ENCODE data around the gene FZR1.

Gene FZR1

DNA sequence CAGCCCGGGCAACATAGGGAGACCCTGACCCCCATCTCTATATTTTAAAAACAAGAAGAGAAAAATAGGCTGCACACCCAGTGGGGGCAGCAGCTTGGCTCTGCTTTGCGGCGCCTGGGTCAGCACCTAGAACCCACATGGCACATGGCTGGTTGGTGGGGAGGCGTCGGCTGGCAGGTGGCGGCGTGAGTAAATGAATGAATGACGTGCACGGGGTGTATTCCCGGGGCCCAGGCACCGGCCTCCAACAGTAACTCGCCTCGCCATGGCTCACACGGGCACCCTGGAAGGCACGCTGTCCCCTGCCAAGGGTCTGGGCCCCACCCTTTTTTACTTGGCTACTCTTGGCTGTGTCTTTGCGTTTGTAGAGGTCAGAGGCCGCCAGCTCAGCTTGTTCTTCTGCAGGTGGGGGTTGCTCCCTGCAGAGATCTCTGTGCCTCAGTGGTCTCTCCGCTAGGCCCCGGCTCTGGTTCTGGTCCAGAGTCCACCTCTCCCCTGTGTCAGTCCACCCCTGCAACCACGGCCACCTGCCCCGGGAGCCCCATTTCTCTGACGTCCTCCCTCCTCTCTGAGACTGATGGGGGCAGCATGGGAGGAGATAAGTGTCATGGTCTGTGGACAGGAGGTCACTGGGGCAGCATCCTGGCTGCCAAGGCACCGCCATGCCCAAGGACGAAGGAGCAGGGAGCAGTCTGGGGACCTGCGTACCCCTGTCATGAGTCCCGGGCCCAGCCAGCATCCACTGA lies 5.6 kb downstream of the FZR1 start:
- peak overlapping the region; percentile 9; the same call in 1 of the 2 replicates for H3K27ac ChIP-seq
- no peak for DNase-seq (ENCODE audit: low spot score)
- ChIA-PET CTCF (no interaction called here), POLR2A (ENCODE audit: low non-redundant PET) (no interaction called here)
- TF ChIP-seq, protein P1, sequence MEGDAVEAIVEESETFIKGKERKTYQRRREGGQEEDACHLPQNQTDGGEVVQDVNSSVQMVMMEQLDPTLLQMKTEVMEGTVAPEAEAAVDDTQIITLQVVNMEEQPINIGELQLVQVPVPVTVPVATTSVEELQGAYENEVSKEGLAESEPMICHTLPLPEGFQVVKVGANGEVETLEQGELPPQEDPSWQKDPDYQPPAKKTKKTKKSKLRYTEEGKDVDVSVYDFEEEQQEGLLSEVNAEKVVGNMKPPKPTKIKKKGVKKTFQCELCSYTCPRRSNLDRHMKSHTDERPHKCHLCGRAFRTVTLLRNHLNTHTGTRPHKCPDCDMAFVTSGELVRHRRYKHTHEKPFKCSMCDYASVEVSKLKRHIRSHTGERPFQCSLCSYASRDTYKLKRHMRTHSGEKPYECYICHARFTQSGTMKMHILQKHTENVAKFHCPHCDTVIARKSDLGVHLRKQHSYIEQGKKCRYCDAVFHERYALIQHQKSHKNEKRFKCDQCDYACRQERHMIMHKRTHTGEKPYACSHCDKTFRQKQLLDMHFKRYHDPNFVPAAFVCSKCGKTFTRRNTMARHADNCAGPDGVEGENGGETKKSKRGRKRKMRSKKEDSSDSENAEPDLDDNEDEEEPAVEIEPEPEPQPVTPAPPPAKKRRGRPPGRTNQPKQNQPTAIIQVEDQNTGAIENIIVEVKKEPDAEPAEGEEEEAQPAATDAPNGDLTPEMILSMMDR (conservative IDR thresholded peaks at IDR 0.05; ENCODE audit: low read depth), result no peak

DNA sequence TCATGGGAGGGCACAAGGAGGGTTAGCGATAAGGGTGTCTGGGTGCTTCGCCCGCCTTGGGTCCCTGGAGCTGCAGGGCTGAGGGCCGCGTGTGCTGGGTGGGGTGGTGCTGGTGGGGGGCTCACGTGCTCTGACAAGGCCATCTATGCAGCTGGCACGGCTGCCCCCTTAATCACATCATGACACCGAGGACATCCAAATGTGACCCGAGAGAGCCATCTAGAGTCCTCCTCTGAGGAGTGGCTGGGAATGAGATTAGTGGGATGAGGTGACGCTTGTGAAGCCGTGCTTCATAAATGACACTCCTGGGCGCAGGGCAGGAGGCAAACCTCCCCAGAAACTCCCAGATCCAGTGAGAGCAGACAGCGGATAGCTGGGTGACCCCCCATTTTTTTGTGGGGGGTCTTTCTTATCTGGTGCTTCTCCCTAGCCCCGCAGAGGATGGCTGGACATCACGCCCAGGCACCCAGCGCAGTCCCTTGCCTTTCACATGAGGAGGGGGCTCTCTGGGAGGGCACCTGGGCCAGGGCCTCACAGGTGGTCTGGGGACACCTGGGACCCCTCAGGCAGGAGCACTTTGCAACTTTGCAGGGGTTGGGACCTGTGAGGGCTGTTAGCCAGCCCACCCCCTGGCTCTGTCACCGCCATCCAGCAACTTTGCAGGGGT lies 6.6 kb downstream of the FZR1 start:
- DNase-seq (ENCODE audit: low spot score), result no peak
- POLR2A ChIA-PET (ENCODE audit: low non-redundant PET), result no interaction called here
- no peak overlapping the region for H3K27ac ChIP-seq
- CTCF ChIA-PET, result no interaction called here
- TF ChIP-seq, protein P1 (conservative IDR thresholded peaks at IDR 0.05; ENCODE audit: low read depth), result no peak

DNA sequence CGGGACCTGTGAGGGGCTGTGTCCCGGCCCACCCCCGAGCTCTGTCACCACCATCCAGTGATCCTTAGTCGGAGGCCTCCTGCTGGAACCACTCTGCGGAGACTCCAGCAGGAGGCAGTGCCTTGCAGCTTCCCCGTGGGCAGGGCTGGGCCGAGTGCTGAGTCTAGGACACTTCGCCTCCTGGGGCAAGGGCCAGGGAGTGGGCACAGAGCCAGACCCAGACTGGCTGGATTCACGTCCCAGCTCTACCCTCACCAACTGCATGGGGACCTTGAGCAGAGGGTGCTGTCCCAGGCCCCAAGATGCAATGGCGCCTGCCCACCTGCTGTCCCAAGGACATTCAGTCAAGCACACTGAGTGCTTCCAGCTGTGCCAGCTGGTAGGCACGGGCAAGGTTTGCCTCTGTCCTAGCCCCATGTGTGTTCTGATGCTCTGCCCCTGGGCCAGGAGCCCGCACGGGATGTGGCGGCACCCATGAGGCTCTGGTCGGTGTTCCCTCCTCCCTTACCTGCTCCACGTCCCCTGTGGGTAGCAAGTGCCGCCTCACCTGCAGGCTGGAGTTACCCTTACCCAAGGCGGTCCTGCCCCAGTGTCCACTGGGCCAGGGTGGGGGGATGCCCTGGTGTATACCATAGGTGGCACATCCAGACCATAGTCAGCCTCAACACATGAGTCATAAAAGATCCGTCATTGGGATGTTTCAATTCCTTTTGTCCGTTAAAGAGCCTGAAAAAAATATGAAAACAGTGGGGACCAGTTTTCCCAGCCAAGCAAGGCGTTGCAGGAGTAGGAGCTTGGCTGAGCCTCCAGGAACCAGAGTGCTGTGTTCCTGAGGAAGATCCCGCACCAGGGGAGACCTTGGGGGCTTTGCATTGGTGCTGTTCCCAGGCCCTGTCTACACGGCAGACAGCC lies 7.4 kb downstream of the FZR1 start:
- TF ChIP-seq, protein P1 (conservative IDR thresholded peaks at IDR 0.05; ENCODE audit: low read depth), result no peak
- CTCF ChIA-PET, result no interaction called here
- H3K27ac ChIP-seq, result 0 out of 2 replicates have a peak overlapping the region, but pooled peaks have one; percentile 3
- DNase-seq (ENCODE audit: low spot score), result no peak
- POLR2A ChIA-PET (ENCODE audit: low non-redundant PET), result no interaction called here

DNA sequence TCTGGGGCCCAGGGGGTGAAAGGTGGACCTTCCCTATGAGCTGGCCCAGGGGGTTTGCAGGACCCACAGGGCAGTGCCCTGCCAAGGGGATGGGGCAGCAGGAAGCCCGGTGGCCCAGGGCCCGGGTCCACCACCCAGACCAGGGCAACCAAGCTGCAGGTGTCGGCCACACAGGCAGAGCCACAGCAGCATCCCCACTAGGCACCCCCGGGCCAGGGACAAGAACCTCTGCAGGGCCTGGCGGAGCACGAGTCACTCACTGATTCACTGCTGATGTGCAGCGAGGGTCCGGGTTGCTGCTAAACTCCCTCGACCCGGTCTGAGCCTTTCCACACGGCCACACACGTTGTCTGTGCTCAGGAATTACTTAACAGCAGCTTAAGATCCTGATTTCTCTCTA lies 8.8 kb downstream of the FZR1 start:
- ChIA-PET CTCF (no interaction called here), POLR2A (ENCODE audit: low non-redundant PET) (no interaction called here)
- H3K27ac ChIP-seq, result peak overlapping the region; percentile 37

DNA sequence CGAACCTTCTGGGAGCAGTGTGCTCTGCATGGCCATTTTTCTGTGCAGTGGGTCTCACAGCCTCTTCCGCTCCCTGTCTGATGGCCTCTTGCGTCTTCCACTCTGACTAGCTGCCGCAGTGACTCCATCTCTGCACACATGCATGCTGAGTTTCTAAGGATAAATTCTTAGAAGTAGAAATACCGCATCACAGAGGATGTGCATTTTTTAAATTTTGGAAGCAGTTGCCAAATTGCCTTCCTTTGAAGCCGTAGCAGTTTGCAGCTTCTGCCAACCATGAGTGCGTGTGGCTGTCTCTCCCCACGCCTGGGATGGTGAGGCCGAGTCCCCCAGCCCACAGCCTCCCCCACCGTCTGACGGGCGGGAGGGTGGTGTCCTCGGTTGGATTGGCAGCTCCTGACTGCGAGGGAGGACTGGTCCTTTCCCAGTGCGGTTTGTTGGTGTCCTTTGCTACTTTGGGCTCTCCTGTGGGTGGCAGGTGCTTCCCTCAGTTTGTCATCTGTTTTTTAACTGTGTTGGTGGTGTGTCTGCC lies 9.8 kb downstream of the FZR1 start:
- peak overlapping the region; percentile 37 for H3K27ac ChIP-seq
- CTCF ChIA-PET, result no interaction called here
- no peak for DNase-seq (ENCODE audit: low spot score)
- POLR2A ChIA-PET (ENCODE audit: low non-redundant PET), result no interaction called here
- TF ChIP-seq, protein P1 (conservative IDR thresholded peaks at IDR 0.05; ENCODE audit: low read depth), result no peak

More for the DNA sequence above, 8.8 kb downstream of the FZR1 start:
- TF ChIP-seq, protein P1 (conservative IDR thresholded peaks at IDR 0.05; ENCODE audit: low read depth), result no peak
- DNase-seq (ENCODE audit: low spot score), result no peak

DNA sequence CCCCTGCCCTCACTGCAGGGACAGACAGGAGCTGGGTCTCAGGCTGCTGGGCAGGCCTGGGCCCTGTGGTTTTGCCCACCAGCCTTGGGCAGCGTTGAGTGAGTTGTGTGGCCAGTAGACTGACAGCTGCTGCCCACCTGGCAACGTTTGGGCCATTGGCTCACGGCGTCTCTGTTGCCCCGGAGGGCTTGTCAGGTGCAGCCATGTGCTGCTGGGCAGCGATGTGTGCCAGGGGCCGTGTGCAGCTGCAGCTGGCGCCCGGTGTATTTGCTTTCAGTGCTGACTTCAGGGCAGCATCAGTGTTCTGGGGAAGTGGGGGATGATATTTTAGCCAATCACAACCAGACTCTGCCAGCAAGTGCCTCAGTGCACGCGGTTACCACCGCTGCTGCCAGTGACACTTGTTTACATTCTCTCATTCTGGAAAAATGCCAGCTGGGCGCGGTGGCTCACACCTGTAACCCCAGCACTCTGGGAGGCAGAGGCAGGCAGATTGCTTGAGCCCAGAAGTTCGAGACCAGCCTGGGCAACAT lies 10.6 kb downstream of the FZR1 start:
- CTCF ChIA-PET, result no interaction called here
- H3K27ac ChIP-seq, result peak overlapping the region; percentile 37
- TF ChIP-seq, protein P1 (conservative IDR thresholded peaks at IDR 0.05; ENCODE audit: low read depth), result no peak
- POLR2A ChIA-PET (ENCODE audit: low non-redundant PET), result no interaction called here
- no peak for DNase-seq (ENCODE audit: low spot score)

All from RWPE1 (cell line).